Calu3 (cell line): ENCODE data around the gene SLC40A1. TPM values are rescaled to one million over a fixed set of nuclear protein-coding genes. Genes with fewer than 3 reads are reported as not detected.

ENCODE experiments used
- BruUV-seq: library from RNA; stranded (reverse); fragments of 400-500 nt; replicated peaks from 2 replicates; lab custom pipeline; 2021; lab: Mats Ljungman, UMichigan
- CTCF ChIA-PET: fragments of 300-600 bp; sonication (Branson Sonifier 250); formaldehyde crosslinking; loops from one replicate; lab custom pipeline; 2022; ENCODE audit warnings: antibody characterized with exemption; lab: Charles Lee
- DNase-seq: peaks from one replicate; pipeline ENCODE4 v3.0.0; 2022
- H3K27ac Mint-ChIP-seq: one replicate; pipeline ENCODE4 v1.8.0; 2022; ENCODE audit warnings: mixed read lengths; ENCODE audit not compliant: unreplicated experiment
- H3K27me3 Mint-ChIP-seq: one replicate; pipeline ENCODE4 v1.8.0; 2022; ENCODE audit warnings: mixed read lengths; ENCODE audit not compliant: unreplicated experiment
- H3K36me3 Mint-ChIP-seq: one replicate; pipeline ENCODE4 v1.8.0; 2022; ENCODE audit warnings: mild to moderate bottlenecking, moderate library complexity, mixed read lengths; ENCODE audit not compliant: insufficient read depth, unreplicated experiment
- H3K4me1 Mint-ChIP-seq: one replicate; pipeline ENCODE4 v1.8.0; 2022; ENCODE audit warnings: mild to moderate bottlenecking, low read depth, mixed read lengths; ENCODE audit not compliant: unreplicated experiment
- H3K4me3 Mint-ChIP-seq: one replicate; pipeline ENCODE4 v1.8.0; 2022; ENCODE audit warnings: mild to moderate bottlenecking, low read depth, moderate library complexity, mixed read lengths; ENCODE audit not compliant: unreplicated experiment
- H3K9me3 Mint-ChIP-seq: one replicate; pipeline ENCODE4 v1.8.0; 2022; ENCODE audit warnings: low read depth, mixed read lengths; ENCODE audit not compliant: unreplicated experiment
- CTCF ChIP-seq: fragments of 200-600 bp; IDR thresholded peaks from one replicate; pipeline ENCODE4 v1.8.0; 2022; ENCODE audit warnings: antibody characterized with exemption; ENCODE audit not compliant: unreplicated experiment
- intact Hi-C: fragments of 100-400 bp; cut with micrococcal nuclease; formaldehyde crosslinking; loops from one replicate; pipeline ENCODE4 v1.10.0; 2022; ENCODE audit not compliant: unreplicated experiment
- total RNA-seq: library from RNA; stranded (reverse); gene quantifications from 2 replicates; pipeline ENCODE4 v1.2.3, GENCODE V29; 2022

Gene SLC40A1
- total RNA-seq, 1 experiment from 2014 or later = 37.6 TPM

GRCh38 chr2:189538402-189538801 is 42.2 kb downstream of the SLC40A1 start:
- CTCF ChIA-PET = interaction anchor here (0.6 kb wide), 1 partner anchor 1670 kb away, joined by 3 read pairs; no protein-coding TSS in a partner anchor
- Mint-ChIP-seq H3K36me3 (no peaks in the 10 kb centered on the region), H3K27me3 (no peaks in the 10 kb centered on the region), H3K9me3 (peaks cover 2% of the 10 kb centered on the region), H3K4me3 (no peak overlapping the region), H3K4me1 (peaks cover 35% of the 10 kb centered on the region), H3K27ac (no peak overlapping the region)
- no peak for TF ChIP-seq CTCF
- BruUV-seq = no TSS peak
- intact Hi-C loops = no loop called here
- no peak for DNase-seq

GRCh38 chr2:189536830-189537229 is 43.8 kb downstream of the SLC40A1 start:
- CTCF ChIA-PET = interaction anchor here (1.0 kb wide), 1 partner anchor 17 kb away, joined by 3 read pairs; no protein-coding TSS in a partner anchor
- Mint-ChIP-seq H3K4me3 (no peak overlapping the region), H3K36me3 (no peaks in the 10 kb centered on the region), H3K27ac (no peak overlapping the region), H3K27me3 (no peaks in the 10 kb centered on the region), H3K9me3 (peaks cover 2% of the 10 kb centered on the region), H3K4me1 (peaks cover 24% of the 10 kb centered on the region)
- no peak for TF ChIP-seq CTCF
- no TSS peak for BruUV-seq
- no peak for DNase-seq
- intact Hi-C loops = no loop called here

- DNase-seq = no peak
- H3K27ac Mint-ChIP-seq = no peak overlapping the region
Measured at GRCh38 chr2:189534854-189535832, 45.4 kb downstream of the SLC40A1 start.

More at GRCh38 chr2:189534854-189535832, 45.4 kb downstream of the SLC40A1 start:
- Mint-ChIP-seq H3K27me3 (no peaks in the 10 kb centered on the region), H3K9me3 (peaks cover 2% of the 10 kb centered on the region), H3K4me1 (peaks cover 17% of the 10 kb centered on the region), H3K4me3 (no peak overlapping the region), H3K36me3 (no peaks in the 10 kb centered on the region)
- CTCF ChIA-PET = interaction anchor here (0.6 kb wide), 1 partner anchor 24 kb away, joined by 3 read pairs; no protein-coding TSS in a partner anchor
- BruUV-seq = no TSS peak
- no peak for TF ChIP-seq CTCF
- intact Hi-C loops = no loop called here
